ENCODE results near the gene SULT2B1. TPM values are rescaled to one million over a fixed set of nuclear protein-coding genes. Genes with fewer than 3 reads are reported as not detected.

SULT2B1 gene
- not detected in 2 replicates for total RNA-seq

GRCh38 chr19:48551437-48552302 is at the start of gene SULT2B1:
Gene SULT2B1, plus strand, starts transcription at chr19:48552172. Its CDS starts 81 bp downstream, at chr19:48552253.
- intact Hi-C loops (cut with micrococcal nuclease) = no loop called here
- H3K9me3 Mint-ChIP-seq = no peaks in the 10 kb centered on the region
- H3K4me1 Mint-ChIP-seq = no peaks in the 10 kb centered on the region
- no peak within 1 kb of the TSS for H3K4me3 Mint-ChIP-seq
- H3K27me3 Mint-ChIP-seq = no peaks in the 10 kb centered on the region
- H3K36me3 Mint-ChIP-seq (ENCODE audit: low read depth) = no peaks in the 10 kb centered on the region
- no peak within 1 kb of the TSS for H3K27ac Mint-ChIP-seq
- no peak for DNase-seq

- Mint-ChIP-seq H3K4me1 (peaks cover 12% of the 10 kb centered on the region), H3K27ac (peak overlapping the region; percentile 48), H3K27me3 (peaks cover 2% of the 10 kb centered on the region), H3K4me3 (peak overlapping the region; percentile 85), H3K36me3 (ENCODE audit: low read depth) (no peaks in the 10 kb centered on the region), H3K9me3 (no peaks in the 10 kb centered on the region)
- intact Hi-C loops (cut with micrococcal nuclease) = loop anchor here (1.0 kb wide), 1 partner anchor 9 kb away; no protein-coding TSS in a partner anchor
- no peak for DNase-seq
Measured at GRCh38 chr19:48502350-48503018, 49.5 kb upstream of the SULT2B1 start.

- Mint-ChIP-seq H3K27me3 (no peaks in the 10 kb centered on the region), H3K4me1 (peaks cover 19% of the 10 kb centered on the region), H3K36me3 (ENCODE audit: low read depth) (no peaks in the 10 kb centered on the region), H3K4me3 (no peak overlapping the region), H3K27ac (no peak overlapping the region), H3K9me3 (no peaks in the 10 kb centered on the region)
- intact Hi-C loops (cut with micrococcal nuclease) = loop anchor here (1.0 kb wide), 2 partner anchors 78 to 83 kb away; no protein-coding TSS in a partner anchor
- DNase-seq = peak; percentile 76
Measured at GRCh38 chr19:48506138-48506733, 45.7 kb upstream of the SULT2B1 start.

- Mint-ChIP-seq H3K36me3 (ENCODE audit: low read depth) (no peaks in the 10 kb centered on the region), H3K27ac (peak overlapping the region; percentile 40), H3K4me1 (peaks cover 11% of the 10 kb centered on the region), H3K27me3 (no peaks in the 10 kb centered on the region), H3K4me3 (no peak overlapping the region), H3K9me3 (no peaks in the 10 kb centered on the region)
- intact Hi-C loops (cut with micrococcal nuclease) = no loop called here
- no peak for DNase-seq
Measured at GRCh38 chr19:48507911-48508439, 44.0 kb upstream of the SULT2B1 start.

GRCh38 chr19:48508729-48509411 is 43.1 kb upstream of the SULT2B1 start:
- no peak for DNase-seq
- Mint-ChIP-seq H3K4me3 (no peak overlapping the region), H3K9me3 (no peaks in the 10 kb centered on the region), H3K27me3 (no peaks in the 10 kb centered on the region), H3K27ac (no peak overlapping the region), H3K4me1 (peaks cover 8% of the 10 kb centered on the region), H3K36me3 (ENCODE audit: low read depth) (no peaks in the 10 kb centered on the region)
- intact Hi-C loops (cut with micrococcal nuclease) = no loop called here

- H3K36me3 Mint-ChIP-seq (ENCODE audit: low read depth) = no peaks in the 10 kb centered on the region
- no peak for DNase-seq
- no peaks in the 10 kb centered on the region for H3K9me3 Mint-ChIP-seq
- peaks cover 10% of the 10 kb centered on the region for H3K4me1 Mint-ChIP-seq
- no peak overlapping the region for H3K27ac Mint-ChIP-seq
- intact Hi-C loops (cut with micrococcal nuclease) = loop anchor here (5.0 kb wide), 2 partner anchors 147 to 187 kb away; partner anchors contain the start of genes SYNGR4 and TMEM143
- no peaks in the 10 kb centered on the region for H3K27me3 Mint-ChIP-seq
- no peak overlapping the region for H3K4me3 Mint-ChIP-seq
Measured at GRCh38 chr19:48509467-48510194, 42.3 kb upstream of the SULT2B1 start.

GRCh38 chr19:48510421-48511268 is 41.3 kb upstream of the SULT2B1 start:
- H3K9me3 Mint-ChIP-seq = no peaks in the 10 kb centered on the region
- H3K27ac Mint-ChIP-seq = peak overlapping the region; percentile 77
- peaks cover 10% of the 10 kb centered on the region for H3K4me1 Mint-ChIP-seq
- intact Hi-C loops (cut with micrococcal nuclease) = loop anchor here (5.0 kb wide), 2 partner anchors 148 to 188 kb away; partner anchors contain the start of genes SYNGR4 and TMEM143
- H3K36me3 Mint-ChIP-seq (ENCODE audit: low read depth) = no peaks in the 10 kb centered on the region
- H3K27me3 Mint-ChIP-seq = no peaks in the 10 kb centered on the region
- H3K4me3 Mint-ChIP-seq = no peak overlapping the region
- DNase-seq = peak; percentile 93

GRCh38 chr19:48511321-48511731 is 40.6 kb upstream of the SULT2B1 start:
- Mint-ChIP-seq H3K9me3 (no peaks in the 10 kb centered on the region), H3K27me3 (no peaks in the 10 kb centered on the region), H3K4me1 (peaks cover 10% of the 10 kb centered on the region), H3K4me3 (no peak overlapping the region), H3K36me3 (ENCODE audit: low read depth) (no peaks in the 10 kb centered on the region), H3K27ac (no peak overlapping the region)
- intact Hi-C loops (cut with micrococcal nuclease) = loop anchor here (5.0 kb wide), 2 partner anchors 149 to 189 kb away; partner anchors contain the start of genes SYNGR4 and TMEM143
- peak; percentile 76 for DNase-seq

- Mint-ChIP-seq H3K27ac (peak within 1 kb of the TSS; percentile 77), H3K36me3 (ENCODE audit: low read depth) (no peaks in the 10 kb centered on the region), H3K27me3 (no peaks in the 10 kb centered on the region), H3K4me3 (no peak within 1 kb of the TSS), H3K9me3 (no peaks in the 10 kb centered on the region), H3K4me1 (peaks cover 10% of the 10 kb centered on the region)
- peak; percentile 92 for DNase-seq
- intact Hi-C loops (cut with micrococcal nuclease) = loop anchor here (5.0 kb wide), 2 partner anchors 150 to 190 kb away; partner anchors contain the start of genes SYNGR4 and TMEM143
Measured at GRCh38 chr19:48511800-48512503, 40.0 kb upstream of the SULT2B1 start, which contains the start of gene LMTK3. Gene LMTK3, minus strand, starts transcription at chr19:48511835. Its CDS starts 259 bp downstream, at chr19:48511576.

- no peak overlapping the region for H3K4me3 Mint-ChIP-seq
- H3K36me3 Mint-ChIP-seq (ENCODE audit: low read depth) = no peaks in the 10 kb centered on the region
- H3K27ac Mint-ChIP-seq = no peak overlapping the region
- intact Hi-C loops (cut with micrococcal nuclease) = loop anchor here (5.0 kb wide), 2 partner anchors 150 to 190 kb away; partner anchors contain the start of genes SYNGR4 and TMEM143
- H3K27me3 Mint-ChIP-seq = no peaks in the 10 kb centered on the region
- peak; percentile 63 for DNase-seq
- peaks cover 10% of the 10 kb centered on the region for H3K4me1 Mint-ChIP-seq
- no peaks in the 10 kb centered on the region for H3K9me3 Mint-ChIP-seq
Measured at GRCh38 chr19:48512504-48513288, 39.3 kb upstream of the SULT2B1 start.

Data from activated CD4-positive, alpha-beta T cell treated with anti-CD3 and anti-CD28 coated beads, Interleukin-2, amount 10 ng/mL, durations not matched to agents 24 days and 14 days (primary cell).